ENCODE results near the gene CILP. TPM values are rescaled to one million over a fixed set of nuclear protein-coding genes. Genes with fewer than 3 reads are reported as not detected.

The CILP gene, protein sequence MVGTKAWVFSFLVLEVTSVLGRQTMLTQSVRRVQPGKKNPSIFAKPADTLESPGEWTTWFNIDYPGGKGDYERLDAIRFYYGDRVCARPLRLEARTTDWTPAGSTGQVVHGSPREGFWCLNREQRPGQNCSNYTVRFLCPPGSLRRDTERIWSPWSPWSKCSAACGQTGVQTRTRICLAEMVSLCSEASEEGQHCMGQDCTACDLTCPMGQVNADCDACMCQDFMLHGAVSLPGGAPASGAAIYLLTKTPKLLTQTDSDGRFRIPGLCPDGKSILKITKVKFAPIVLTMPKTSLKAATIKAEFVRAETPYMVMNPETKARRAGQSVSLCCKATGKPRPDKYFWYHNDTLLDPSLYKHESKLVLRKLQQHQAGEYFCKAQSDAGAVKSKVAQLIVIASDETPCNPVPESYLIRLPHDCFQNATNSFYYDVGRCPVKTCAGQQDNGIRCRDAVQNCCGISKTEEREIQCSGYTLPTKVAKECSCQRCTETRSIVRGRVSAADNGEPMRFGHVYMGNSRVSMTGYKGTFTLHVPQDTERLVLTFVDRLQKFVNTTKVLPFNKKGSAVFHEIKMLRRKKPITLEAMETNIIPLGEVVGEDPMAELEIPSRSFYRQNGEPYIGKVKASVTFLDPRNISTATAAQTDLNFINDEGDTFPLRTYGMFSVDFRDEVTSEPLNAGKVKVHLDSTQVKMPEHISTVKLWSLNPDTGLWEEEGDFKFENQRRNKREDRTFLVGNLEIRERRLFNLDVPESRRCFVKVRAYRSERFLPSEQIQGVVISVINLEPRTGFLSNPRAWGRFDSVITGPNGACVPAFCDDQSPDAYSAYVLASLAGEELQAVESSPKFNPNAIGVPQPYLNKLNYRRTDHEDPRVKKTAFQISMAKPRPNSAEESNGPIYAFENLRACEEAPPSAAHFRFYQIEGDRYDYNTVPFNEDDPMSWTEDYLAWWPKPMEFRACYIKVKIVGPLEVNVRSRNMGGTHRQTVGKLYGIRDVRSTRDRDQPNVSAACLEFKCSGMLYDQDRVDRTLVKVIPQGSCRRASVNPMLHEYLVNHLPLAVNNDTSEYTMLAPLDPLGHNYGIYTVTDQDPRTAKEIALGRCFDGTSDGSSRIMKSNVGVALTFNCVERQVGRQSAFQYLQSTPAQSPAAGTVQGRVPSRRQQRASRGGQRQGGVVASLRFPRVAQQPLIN
- total RNA-seq, result 0.13 TPM in 1 of 2 replicates, not detected in the other

DNA sequence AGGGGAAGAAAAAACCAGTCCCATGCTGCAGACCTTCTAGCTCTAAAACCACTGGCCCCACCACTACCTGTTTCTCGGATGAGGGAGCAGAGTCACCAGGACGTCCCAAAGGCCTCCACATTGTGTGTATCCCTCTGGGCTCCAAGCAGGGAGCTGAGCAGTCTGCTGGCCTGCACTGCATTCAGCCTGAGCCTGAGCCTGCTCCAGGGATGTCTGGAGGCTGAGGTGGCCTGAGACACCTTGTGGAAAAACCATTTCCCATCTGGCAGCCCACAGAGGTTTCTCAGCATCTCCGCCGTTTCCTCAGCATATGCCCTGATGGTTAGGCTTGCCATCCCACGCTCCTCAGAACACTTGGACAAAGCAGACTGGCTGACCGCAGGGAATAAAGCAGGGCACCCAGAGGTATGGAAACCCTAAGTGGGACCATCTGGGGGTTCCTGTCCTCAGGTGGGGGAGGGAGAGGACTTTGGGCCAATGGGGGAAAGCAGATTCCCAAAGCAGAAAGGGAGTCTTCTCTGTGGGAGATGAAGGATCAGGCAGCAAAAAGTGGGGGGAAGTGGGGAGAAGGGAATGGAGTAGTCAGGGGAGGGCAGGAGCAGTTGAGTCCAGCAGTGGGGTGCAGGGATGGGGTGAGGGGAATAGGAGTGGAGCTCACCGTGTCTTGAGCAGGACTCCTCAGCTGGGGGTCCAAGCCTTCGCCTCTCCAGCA lies at the start of gene CILP:
Gene CILP, minus strand, starts transcription at position 704 of the 712 bp plus-strand sequence. CDS start 1,718 bp downstream, outside the sequence.

DNA sequence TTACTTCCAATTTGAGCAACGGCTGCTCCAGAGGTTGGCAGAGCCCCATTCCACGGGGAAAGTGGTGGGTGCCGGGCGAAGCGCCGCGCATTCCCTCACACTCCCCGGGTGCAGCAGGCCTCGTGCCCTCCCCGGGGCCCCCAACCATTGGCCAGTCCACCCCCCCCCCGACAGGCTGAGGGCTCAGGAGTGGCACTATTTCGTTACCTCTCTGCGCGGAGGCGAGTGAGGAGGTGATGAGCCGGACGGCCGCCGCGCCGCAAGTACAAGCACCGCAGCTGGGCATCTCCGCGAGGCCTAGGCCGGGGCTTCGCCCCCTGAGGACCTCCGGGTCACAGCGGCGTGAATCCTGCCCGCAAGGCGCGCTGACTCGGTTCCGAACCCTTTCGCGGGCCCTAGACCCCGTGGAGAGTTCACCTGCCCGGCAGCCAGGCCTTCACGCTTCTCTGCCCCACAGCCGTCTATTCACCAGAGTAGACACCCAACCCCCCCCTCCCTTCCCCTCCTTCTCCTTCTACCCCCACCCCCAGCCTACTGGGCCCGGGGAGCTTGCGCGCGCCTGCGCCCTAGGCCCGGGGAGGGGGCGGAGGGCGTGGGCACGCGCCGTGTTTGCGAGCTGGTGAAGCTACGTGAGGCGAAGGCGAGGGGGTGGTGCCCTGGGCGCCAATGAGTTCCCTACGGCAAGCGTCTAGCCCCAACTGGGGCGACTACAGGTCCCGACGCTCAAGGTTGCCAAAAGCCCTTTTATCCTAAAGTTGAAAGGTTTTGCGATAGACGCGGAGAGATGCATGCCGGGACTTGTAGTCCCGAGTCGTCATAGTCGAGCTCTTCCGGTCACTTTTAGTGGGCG lies 26.2 kb downstream of the CILP start, which contains the start of gene CLPX:
Gene CLPX, minus strand, starts transcription at position 475 of the 850 bp plus-strand sequence. Its CDS starts 189 bp downstream, at position 286.

Other genes with a start within 250 kb of the CILP start
- 57.2 and 106 TPM in 2 replicates for gene SPG21, start 221.6 kb downstream of the CILP start, total RNA-seq
- 18.4 and 25.4 TPM in 2 replicates for gene MTFMT, start 181.8 kb downstream of the CILP start, total RNA-seq
- gene SLC51B, start 166.1 kb downstream of the CILP start, total RNA-seq, result not detected in 2 replicates
- gene RASL12, start 143.5 kb downstream of the CILP start, total RNA-seq, result not detected in 2 replicates
- gene KBTBD13, start 134.7 kb downstream of the CILP start, total RNA-seq, result not detected in 2 replicates
- gene UBAP1L, start 96.3 kb downstream of the CILP start, total RNA-seq, result 0.33 and 0.89 TPM in 2 replicates
- 9.9 TPM in 2 replicates for gene PDCD7, start 77.7 kb downstream of the CILP start, total RNA-seq
- gene CLPX, start 26.1 kb downstream of the CILP start, total RNA-seq, result 15.3 and 15.8 TPM in 2 replicates
- 6.2 and 11.9 TPM in 2 replicates for gene PARP16, start 75.4 kb upstream of the CILP start, total RNA-seq
- gene RNU5A-1, start 84.6 kb upstream of the CILP start, total RNA-seq, result not detected in 2 replicates
- gene RNU5B-1, start 93.2 kb upstream of the CILP start, total RNA-seq, result not detected in 2 replicates
- 0.25 TPM in 1 of 2 replicates, not detected in the other for gene IGDCC3, start 166.5 kb upstream of the CILP start, total RNA-seq
- gene IGDCC4, start 211.5 kb upstream of the CILP start, total RNA-seq, result 2.3 and 7.9 TPM in 2 replicates

Measured in mesangial cell (primary cell).